GM23248 (cell line): ENCODE measurements around the gene RXRA.

Experiments used
- EZH2 ChIP-seq: fragments of 200-600 bp; sonication (generic); IDR thresholded peaks from 2 replicates; pipeline ENCODE4 v1.6.1; 2018; ENCODE audit warnings: antibody characterized with exemption, mild to moderate bottlenecking; ENCODE audit not compliant: insufficient read depth, poor library complexity, severe bottlenecking
- EZH2phosphoT487 ChIP-seq: fragments of 200-600 bp; sonication (generic); IDR thresholded peaks from 2 replicates; pipeline ENCODE4 v1.6.1; 2018; ENCODE audit warnings: antibody characterized with exemption, moderate library complexity, mild to moderate bottlenecking, low read depth; ENCODE audit not compliant: insufficient read depth

DNA sequence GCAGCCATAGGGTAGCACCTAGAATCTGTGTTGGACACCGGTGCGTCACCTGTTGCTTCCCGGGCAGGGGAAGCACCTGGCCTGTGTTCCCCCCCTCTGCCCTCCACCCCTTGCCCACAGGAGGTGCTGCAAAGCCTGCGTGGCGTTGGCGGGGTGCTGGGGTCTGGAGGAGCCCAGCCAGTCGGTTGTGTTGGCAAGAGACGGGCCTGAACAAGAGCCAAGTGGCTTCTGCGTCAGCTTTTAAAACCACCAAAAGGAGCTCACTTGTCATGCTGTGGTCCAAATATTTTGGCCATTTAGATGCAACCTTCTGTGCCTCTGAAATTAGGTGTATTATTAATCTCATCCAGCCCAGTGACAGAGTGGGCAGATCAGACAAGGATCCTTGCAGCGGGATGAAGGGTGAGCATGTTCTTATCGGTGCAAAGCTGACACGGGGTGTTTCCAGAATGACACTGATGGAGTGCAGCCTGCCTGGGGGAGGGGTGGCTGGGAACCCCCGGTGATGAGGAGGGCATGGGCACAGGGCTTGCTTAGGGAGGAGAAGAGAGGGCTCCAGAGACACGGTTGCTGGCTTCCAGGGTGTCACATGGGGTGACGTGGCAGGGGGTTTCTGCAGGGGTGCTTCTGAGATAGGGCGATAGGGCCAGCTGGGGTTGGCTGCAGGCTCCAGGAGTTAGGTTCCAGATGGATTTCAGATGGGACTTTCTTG, 9.7 kb upstream of the RXRA start:
- TF ChIP-seq EZH2 (no peak), EZH2phosphoT487 (no peak)
